ENCODE data around the gene MAPT. TPM values are rescaled to one million over a fixed set of nuclear protein-coding genes. Genes with fewer than 3 reads are reported as not detected.

The MAPT gene
- total and polyA plus RNA-seq, 2 of the 13 experiments (the other 11 are each of a cell fraction or from before 2014, with no cell fraction given), result 2.1 to 2.8 TPM

- 0 out of 2 replicates have a peak, but pooled peaks have one; percentile 50 for TF ChIP-seq KLF12 (CRISPR knock-in tag; IDR thresholded peaks at IDR 0.05; ENCODE audit: borderline replicate concordance)
- TF ChIP-seq ZNF224 (CRISPR knock-in tag; IDR thresholded peaks at IDR 0.05), result peak; percentile 66; the same call in 1 of the 2 replicates
- peak; percentile 90 for TF ChIP-seq SAP130 (CRISPR knock-in tag; IDR thresholded peaks at IDR 0.05; ENCODE audit: low read depth)
- peak; percentile 35; the same call in 1 of the 2 replicates for TF ChIP-seq SNAPC5 (CRISPR knock-in tag; IDR thresholded peaks at IDR 0.05; ENCODE audit: borderline replicate concordance)
- TF ChIP-seq PCBP2 (optimal IDR thresholded peaks at IDR 0.05; ENCODE audit: low read depth, low read length, poor library complexity, severe bottlenecking), result no peak
- TF ChIP-seq ZNF713 (CRISPR knock-in tag; IDR thresholded peaks at IDR 0.05), result no peak
- TF ChIP-seq, protein P1, sequence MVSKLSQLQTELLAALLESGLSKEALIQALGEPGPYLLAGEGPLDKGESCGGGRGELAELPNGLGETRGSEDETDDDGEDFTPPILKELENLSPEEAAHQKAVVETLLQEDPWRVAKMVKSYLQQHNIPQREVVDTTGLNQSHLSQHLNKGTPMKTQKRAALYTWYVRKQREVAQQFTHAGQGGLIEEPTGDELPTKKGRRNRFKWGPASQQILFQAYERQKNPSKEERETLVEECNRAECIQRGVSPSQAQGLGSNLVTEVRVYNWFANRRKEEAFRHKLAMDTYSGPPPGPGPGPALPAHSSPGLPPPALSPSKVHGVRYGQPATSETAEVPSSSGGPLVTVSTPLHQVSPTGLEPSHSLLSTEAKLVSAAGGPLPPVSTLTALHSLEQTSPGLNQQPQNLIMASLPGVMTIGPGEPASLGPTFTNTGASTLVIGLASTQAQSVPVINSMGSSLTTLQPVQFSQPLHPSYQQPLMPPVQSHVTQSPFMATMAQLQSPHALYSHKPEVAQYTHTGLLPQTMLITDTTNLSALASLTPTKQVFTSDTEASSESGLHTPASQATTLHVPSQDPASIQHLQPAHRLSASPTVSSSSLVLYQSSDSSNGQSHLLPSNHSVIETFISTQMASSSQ (IDR thresholded peaks at IDR 0.05; ENCODE audit: low read depth), result peak; percentile 42; the same call in 1 of the 2 replicates
- TF ChIP-seq, protein P1 (CRISPR knock-in tag; IDR thresholded peaks at IDR 0.05; ENCODE audit: borderline replicate concordance), result peak; percentile 86
- no peak for TF ChIP-seq ZZZ3 (CRISPR knock-in tag; IDR thresholded peaks at IDR 0.05; ENCODE audit: borderline replicate concordance)
- TF ChIP-seq PHF21A (CRISPR knock-in tag; IDR thresholded peaks at IDR 0.05), result peak; percentile 94
- TF ChIP-seq SKI (IDR thresholded peaks at IDR 0.05; ENCODE audit: partially characterized antibody), result peak; percentile 83
- peak; percentile 93 for TF ChIP-seq ZHX1 (CRISPR knock-in tag; IDR thresholded peaks at IDR 0.05; ENCODE audit: low read depth)
- TF ChIP-seq ZNF20 (CRISPR knock-in tag; IDR thresholded peaks at IDR 0.05), result no peak
- TF ChIP-seq, protein P2, sequence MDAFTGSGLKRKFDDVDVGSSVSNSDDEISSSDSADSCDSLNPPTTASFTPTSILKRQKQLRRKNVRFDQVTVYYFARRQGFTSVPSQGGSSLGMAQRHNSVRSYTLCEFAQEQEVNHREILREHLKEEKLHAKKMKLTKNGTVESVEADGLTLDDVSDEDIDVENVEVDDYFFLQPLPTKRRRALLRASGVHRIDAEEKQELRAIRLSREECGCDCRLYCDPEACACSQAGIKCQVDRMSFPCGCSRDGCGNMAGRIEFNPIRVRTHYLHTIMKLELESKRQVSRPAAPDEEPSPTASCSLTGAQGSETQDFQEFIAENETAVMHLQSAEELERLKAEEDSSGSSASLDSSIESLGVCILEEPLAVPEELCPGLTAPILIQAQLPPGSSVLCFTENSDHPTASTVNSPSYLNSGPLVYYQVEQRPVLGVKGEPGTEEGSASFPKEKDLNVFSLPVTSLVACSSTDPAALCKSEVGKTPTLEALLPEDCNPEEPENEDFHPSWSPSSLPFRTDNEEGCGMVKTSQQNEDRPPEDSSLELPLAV (CRISPR knock-in tag; conservative IDR thresholded peaks at IDR 0.05; ENCODE audit: low read depth), result no peak
- no peak for TF ChIP-seq ARID2 (CRISPR knock-in tag; IDR thresholded peaks at IDR 0.05; ENCODE audit: borderline replicate concordance)
- TF ChIP-seq ZNF850 (CRISPR knock-in tag; conservative IDR thresholded peaks at IDR 0.05), result no peak
- TF ChIP-seq ZNF263 (CRISPR knock-in tag; IDR thresholded peaks at IDR 0.05), result peak; percentile 66; the same call in 1 of the 2 replicates
Measured at GRCh38 chr17:45935710-45936509, 41.6 kb downstream of the MAPT start (continued).

Data from HepG2 (cell line).